ENCODE measurements around the gene ECSCR.

ECSCR gene

GRCh38 chr5:139439013-139439903 lies 23.3 kb downstream of the ECSCR start, which contains the start of gene DNAJC18 (continued):
- no peak for TF ChIP-seq SALL2 (tag by site-specific recombination; IDR thresholded peaks at IDR 0.05; ENCODE audit: borderline replicate concordance)
- TF ChIP-seq CTCF (tag by site-specific recombination; IDR thresholded peaks at IDR 0.05), result peak; percentile 38; the same call in 1 of the 2 replicates
- peak; percentile 66; the same call in 1 of the 2 replicates for TF ChIP-seq ZSCAN23 (tag by site-specific recombination; IDR thresholded peaks at IDR 0.05)
- TF ChIP-seq ZNF843 (tag by site-specific recombination; IDR thresholded peaks at IDR 0.05), result peak; percentile 79
- no peak for TF ChIP-seq ZNF114 (tag by site-specific recombination; IDR thresholded peaks at IDR 0.05)
- peak; percentile 84; the same call in 1 of the 2 replicates for TF ChIP-seq ZNF280D (tag by site-specific recombination; IDR thresholded peaks at IDR 0.05)
- TF ChIP-seq ZNF777 (tag by site-specific recombination; IDR thresholded peaks at IDR 0.05; ENCODE audit: borderline replicate concordance), result peak; percentile 83
- TF ChIP-seq ZNF341 (tag by site-specific recombination; IDR thresholded peaks at IDR 0.05; ENCODE audit: low read depth), result peak; percentile 93
- TF ChIP-seq REPIN1 (tag by site-specific recombination; IDR thresholded peaks at IDR 0.05; ENCODE audit: low read depth), result peak; percentile 64; the same call in 1 of the 2 replicates
- TF ChIP-seq ZNF2 (tag by site-specific recombination; IDR thresholded peaks at IDR 0.05), result peak; percentile 96; the same call in 1 of the 2 replicates
- TF ChIP-seq ZNF76 (tag by site-specific recombination; IDR thresholded peaks at IDR 0.05; ENCODE audit: borderline replicate concordance, low read depth), result peak; percentile 99
- peak; percentile 96 for TF ChIP-seq ZBTB26 (tag by site-specific recombination; optimal IDR thresholded peaks at IDR 0.05)
- peak; percentile 99 for TF ChIP-seq SCRT2 (tag by site-specific recombination; IDR thresholded peaks at IDR 0.05)
- TF ChIP-seq ZFHX2 (tag by site-specific recombination; conservative IDR thresholded peaks at IDR 0.05), result peak; percentile 94
- no peak for TF ChIP-seq ZNF624 (tag by site-specific recombination; IDR thresholded peaks at IDR 0.05)
- TF ChIP-seq YY2 (tag by site-specific recombination; IDR thresholded peaks at IDR 0.05), result peak; percentile 90
- TF ChIP-seq ZBTB20 (tag by site-specific recombination; IDR thresholded peaks at IDR 0.05), result peak; percentile 86; the same call in 1 of the 2 replicates
- TF ChIP-seq SP3 (tag by site-specific recombination; IDR thresholded peaks at IDR 0.05), result peak; percentile 92
- peak; percentile 99 for TF ChIP-seq ZNF600 (tag by site-specific recombination; IDR thresholded peaks at IDR 0.05)
- no peak for TF ChIP-seq ZNF16 (tag by site-specific recombination; IDR thresholded peaks at IDR 0.05; ENCODE audit: low read depth)
- 0 out of 2 replicates have a peak, but pooled peaks have one; percentile 67 for TF ChIP-seq ZSCAN5A (tag by site-specific recombination; IDR thresholded peaks at IDR 0.05)
- peak; percentile 89 for TF ChIP-seq KLF8 (tag by site-specific recombination; IDR thresholded peaks at IDR 0.05)
- peak; percentile 59; the same call in 1 of the 2 replicates for TF ChIP-seq PRDM4 (tag by site-specific recombination; IDR thresholded peaks at IDR 0.05)
- TF ChIP-seq ZBTB49 (tag by site-specific recombination; IDR thresholded peaks at IDR 0.05; ENCODE audit: low read depth), result no peak
